ENCODE results near the gene ARHGAP22.

- TF ChIP-seq CTCF (IDR thresholded peaks at IDR 0.05), result no peak
- TF ChIP-seq POLR2A (IDR thresholded peaks at IDR 0.05), result no peak
Measured at GRCh38 chr10:48554656-48555055, 50.2 kb downstream of the ARHGAP22 start.
